Calu3 (cell line): ENCODE results near the gene DYNLRB1. TPM values are rescaled to one million over a fixed set of nuclear protein-coding genes. Genes with fewer than 3 reads are reported as not detected.

Source experiments
- BruUV-seq: library from RNA; stranded (reverse); fragments of 400-500 nt; replicated peaks from 2 replicates; lab custom pipeline; 2021; lab: Mats Ljungman, UMichigan
- CTCF ChIA-PET: fragments of 300-600 bp; sonication (Branson Sonifier 250); formaldehyde crosslinking; loops from one replicate; lab custom pipeline; 2022; ENCODE audit warnings: antibody characterized with exemption; lab: Charles Lee
- DNase-seq: peaks from one replicate; pipeline ENCODE4 v3.0.0; 2022
- H3K27ac Mint-ChIP-seq: one replicate; pipeline ENCODE4 v1.8.0; 2022; ENCODE audit warnings: mixed read lengths; ENCODE audit not compliant: unreplicated experiment
- H3K27me3 Mint-ChIP-seq: one replicate; pipeline ENCODE4 v1.8.0; 2022; ENCODE audit warnings: mixed read lengths; ENCODE audit not compliant: unreplicated experiment
- H3K36me3 Mint-ChIP-seq: one replicate; pipeline ENCODE4 v1.8.0; 2022; ENCODE audit warnings: mild to moderate bottlenecking, moderate library complexity, mixed read lengths; ENCODE audit not compliant: insufficient read depth, unreplicated experiment
- H3K4me1 Mint-ChIP-seq: one replicate; pipeline ENCODE4 v1.8.0; 2022; ENCODE audit warnings: mild to moderate bottlenecking, low read depth, mixed read lengths; ENCODE audit not compliant: unreplicated experiment
- H3K4me3 Mint-ChIP-seq: one replicate; pipeline ENCODE4 v1.8.0; 2022; ENCODE audit warnings: mild to moderate bottlenecking, low read depth, moderate library complexity, mixed read lengths; ENCODE audit not compliant: unreplicated experiment
- H3K9me3 Mint-ChIP-seq: one replicate; pipeline ENCODE4 v1.8.0; 2022; ENCODE audit warnings: low read depth, mixed read lengths; ENCODE audit not compliant: unreplicated experiment
- CTCF ChIP-seq: fragments of 200-600 bp; IDR thresholded peaks from one replicate; pipeline ENCODE4 v1.8.0; 2022; ENCODE audit warnings: antibody characterized with exemption; ENCODE audit not compliant: unreplicated experiment
- intact Hi-C: fragments of 100-400 bp; cut with micrococcal nuclease; formaldehyde crosslinking; loops from one replicate; pipeline ENCODE4 v1.10.0; 2022; ENCODE audit not compliant: unreplicated experiment
- total RNA-seq: library from RNA; stranded (reverse); gene quantifications from 2 replicates; pipeline ENCODE4 v1.2.3, GENCODE V29; 2022

Gene DYNLRB1
- total RNA-seq, 1 experiment from 2014 or later = 229 TPM

- H3K27me3 Mint-ChIP-seq = no peaks in the 10 kb centered on the region
- H3K27ac Mint-ChIP-seq = no peak overlapping the region
- TF ChIP-seq CTCF = no peak
- no peak for DNase-seq
- peaks cover 7% of the 10 kb centered on the region for H3K9me3 Mint-ChIP-seq
- no TSS peak for BruUV-seq
- H3K36me3 Mint-ChIP-seq = peaks cover 53% of the 10 kb centered on the region
- H3K4me3 Mint-ChIP-seq = no peak overlapping the region
- intact Hi-C loops = no loop called here
- CTCF ChIA-PET = no interaction called here
- H3K4me1 Mint-ChIP-seq = no peaks in the 10 kb centered on the region
Observed at GRCh38 chr20:34485068-34485634, 31.1 kb upstream of the DYNLRB1 start.

DNA sequence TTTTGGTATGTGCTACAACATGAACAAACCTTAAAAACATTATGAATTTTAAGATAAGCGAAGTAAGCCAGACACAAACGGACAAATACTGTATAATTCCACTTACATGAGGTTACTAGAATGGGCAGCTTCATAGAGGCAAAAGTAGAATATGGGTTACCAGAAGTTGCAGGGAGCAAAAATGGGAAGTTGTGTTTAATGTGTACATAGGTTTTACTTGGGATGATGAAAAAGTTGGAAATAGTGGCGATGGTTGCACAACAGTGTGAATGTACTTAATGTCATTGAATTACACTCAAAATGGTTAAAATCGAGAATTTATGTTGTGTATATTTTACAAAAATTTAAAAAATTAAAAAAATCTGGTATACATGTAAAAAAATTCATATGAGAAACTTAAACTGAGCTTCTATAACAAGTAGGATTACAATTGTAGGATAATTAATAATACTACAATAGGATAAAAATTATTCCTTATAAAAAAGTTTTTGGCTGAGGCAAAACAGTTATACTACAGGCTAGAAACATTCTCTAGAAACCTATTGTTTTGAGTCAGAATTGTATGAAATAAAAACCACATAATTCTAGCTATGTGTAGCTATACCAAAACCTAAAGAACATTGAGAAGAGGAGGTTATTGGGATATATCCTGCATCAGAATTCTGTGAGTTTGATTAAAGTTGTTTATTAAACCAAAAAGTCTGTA, 24.8 kb upstream of the DYNLRB1 start:
- DNase-seq = no peak
- no peak for TF ChIP-seq CTCF
- H3K27me3 Mint-ChIP-seq = no peaks in the 10 kb centered on the region
- CTCF ChIA-PET = interaction anchor here (0.7 to 1.1 kb wide), 2 partner anchors 23 to 179 kb away, joined by 3 to 4 read pairs; no protein-coding TSS in a partner anchor
- H3K36me3 Mint-ChIP-seq = peaks cover 42% of the 10 kb centered on the region
- H3K4me1 Mint-ChIP-seq = no peaks in the 10 kb centered on the region
- H3K27ac Mint-ChIP-seq = no peak overlapping the region
- no TSS peak for BruUV-seq
- intact Hi-C loops = no loop called here
- H3K9me3 Mint-ChIP-seq = no peaks in the 10 kb centered on the region
- no peak overlapping the region for H3K4me3 Mint-ChIP-seq

DNA sequence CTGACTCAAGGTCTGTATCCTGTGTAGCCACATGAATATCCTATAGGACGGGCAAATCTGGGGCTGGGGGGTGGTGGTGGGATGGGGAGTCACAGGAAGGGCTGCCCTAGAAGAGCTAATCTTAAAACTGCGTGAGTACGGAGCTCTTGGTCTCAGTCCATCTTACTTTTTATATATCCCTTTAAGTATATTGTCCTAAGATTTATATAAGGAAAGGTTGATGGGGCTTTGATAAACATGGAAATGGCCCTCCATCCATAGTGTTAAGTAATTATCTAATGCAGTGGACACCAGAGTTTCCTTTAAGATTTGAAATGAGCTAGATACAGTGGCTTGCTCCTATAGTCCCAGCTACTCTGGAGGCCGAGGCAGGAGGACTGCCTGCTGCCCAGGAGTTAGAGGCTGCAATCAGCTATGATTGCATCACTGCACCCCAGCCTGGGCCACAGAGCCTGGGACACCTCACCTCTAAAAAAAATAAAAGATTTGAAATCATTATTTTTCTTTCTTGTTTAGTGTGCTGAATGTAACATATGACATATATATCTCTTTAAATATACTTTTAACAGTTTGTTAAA, 24.2 kb upstream of the DYNLRB1 start:
- intact Hi-C loops = no loop called here
- Mint-ChIP-seq H3K27me3 (no peaks in the 10 kb centered on the region), H3K36me3 (peaks cover 44% of the 10 kb centered on the region), H3K27ac (no peak overlapping the region), H3K4me3 (no peak overlapping the region), H3K9me3 (no peaks in the 10 kb centered on the region), H3K4me1 (no peaks in the 10 kb centered on the region)
- CTCF ChIA-PET = interaction anchor here (0.7 to 1.1 kb wide), 2 partner anchors 23 to 179 kb away, joined by 3 to 4 read pairs; no protein-coding TSS in a partner anchor
- no peak for TF ChIP-seq CTCF
- no peak for DNase-seq
- BruUV-seq = no TSS peak

- CTCF ChIA-PET = interaction anchor here (0.6 kb wide), 1 partner anchor 123 kb away, joined by 3 read pairs; no protein-coding TSS in a partner anchor
- DNase-seq = no peak
- intact Hi-C loops = no loop called here
- Mint-ChIP-seq H3K9me3 (no peaks in the 10 kb centered on the region), H3K4me1 (no peaks in the 10 kb centered on the region), H3K27me3 (no peaks in the 10 kb centered on the region), H3K36me3 (peaks cover 38% of the 10 kb centered on the region), H3K4me3 (no peak overlapping the region), H3K27ac (no peak overlapping the region)
- TF ChIP-seq CTCF = no peak
- BruUV-seq = no TSS peak
Observed at GRCh38 chr20:34493646-34494045, 22.6 kb upstream of the DYNLRB1 start.
